ENCODE measurements around the gene LRTM1. TPM values are rescaled to one million over a fixed set of nuclear protein-coding genes. Genes with fewer than 3 reads are reported as not detected.

Gene LRTM1
- total RNA-seq, 1 experiment from 2014 or later, result 0.38 TPM

DNA sequence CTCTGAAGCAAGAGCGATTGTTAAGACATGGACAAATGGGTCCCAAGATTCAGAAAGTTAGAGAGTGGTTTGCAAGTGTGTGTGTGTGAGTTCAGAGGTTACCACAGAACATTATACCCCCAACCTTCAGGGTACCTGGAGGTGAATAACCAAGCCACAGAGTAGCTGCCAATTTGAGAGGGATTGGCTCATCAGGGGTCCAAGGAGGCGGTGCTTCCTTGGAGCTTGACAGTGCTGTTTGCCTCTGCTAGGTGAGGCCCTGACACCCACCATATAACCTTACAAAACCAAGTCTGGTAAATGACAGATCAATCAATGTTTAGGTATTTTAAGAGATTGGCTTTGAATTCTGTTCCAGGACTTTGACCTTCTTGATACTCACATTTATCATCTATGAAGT, 35.7 kb downstream of the LRTM1 start:
- Histone ChIP-seq H3K9me3 (replicated peaks) (no peaks in the 10 kb centered on the region), H3K4me3 (no peak overlapping the region), H3K4me1 (peaks cover 20% of the 10 kb centered on the region), H3K27me3 (no peaks in the 10 kb centered on the region), H3K27ac (peak overlapping the region; percentile 65), H3K36me3 (no peaks in the 10 kb centered on the region)
- no peak for DNase-seq

DNA sequence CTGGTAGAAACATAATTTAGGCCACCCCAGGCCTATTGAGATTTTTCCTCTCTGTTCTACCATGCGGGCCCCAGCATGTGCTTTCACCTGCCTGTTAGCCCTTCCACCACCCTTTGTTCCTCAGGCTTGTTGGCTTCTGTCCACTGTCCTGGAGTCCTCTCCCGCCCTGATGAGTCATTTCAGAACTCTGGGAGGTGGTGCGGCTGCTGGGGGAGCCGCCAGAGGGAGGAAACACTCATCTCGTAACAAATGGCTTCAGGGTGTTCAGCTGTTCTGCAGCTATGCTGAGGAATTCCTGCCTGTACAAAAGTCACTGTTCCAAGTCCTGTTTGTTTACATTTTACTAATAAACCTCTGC, 36.3 kb downstream of the LRTM1 start:
- DNase-seq, result peak; percentile 95 to 98
- H3K27ac ChIP-seq, result peak overlapping the region; percentile 65
- no peaks in the 10 kb centered on the region for H3K9me3 ChIP-seq (replicated peaks)
- no peaks in the 10 kb centered on the region for H3K36me3 ChIP-seq
- no peaks in the 10 kb centered on the region for H3K27me3 ChIP-seq
- no peak overlapping the region for H3K4me3 ChIP-seq
- peaks cover 20% of the 10 kb centered on the region for H3K4me1 ChIP-seq

DNA sequence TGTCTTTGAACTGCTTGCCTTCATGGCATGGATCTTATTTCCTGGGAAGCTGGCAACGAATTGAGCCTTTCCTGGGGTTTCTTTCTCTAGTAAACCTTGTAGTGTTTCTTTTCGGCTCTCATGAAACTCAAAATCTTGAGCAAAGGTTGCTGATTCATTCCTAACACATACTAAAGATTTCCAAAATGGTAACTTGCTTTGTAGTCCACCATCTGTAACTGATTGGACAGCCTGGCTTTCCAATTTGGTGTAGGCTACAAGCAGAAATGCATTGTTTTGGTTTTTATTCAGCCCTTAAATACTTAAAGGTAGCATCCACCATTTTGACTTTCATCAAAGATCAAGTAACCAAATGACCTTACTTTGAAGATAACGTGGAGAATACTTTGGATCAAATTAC, 38.1 kb downstream of the LRTM1 start:
- H3K4me3 ChIP-seq, result no peak overlapping the region
- H3K36me3 ChIP-seq, result no peaks in the 10 kb centered on the region
- H3K9me3 ChIP-seq (replicated peaks), result no peaks in the 10 kb centered on the region
- H3K27ac ChIP-seq, result no peak overlapping the region
- no peaks in the 10 kb centered on the region for H3K27me3 ChIP-seq
- peaks cover 20% of the 10 kb centered on the region for H3K4me1 ChIP-seq
- DNase-seq, result no peak

DNA sequence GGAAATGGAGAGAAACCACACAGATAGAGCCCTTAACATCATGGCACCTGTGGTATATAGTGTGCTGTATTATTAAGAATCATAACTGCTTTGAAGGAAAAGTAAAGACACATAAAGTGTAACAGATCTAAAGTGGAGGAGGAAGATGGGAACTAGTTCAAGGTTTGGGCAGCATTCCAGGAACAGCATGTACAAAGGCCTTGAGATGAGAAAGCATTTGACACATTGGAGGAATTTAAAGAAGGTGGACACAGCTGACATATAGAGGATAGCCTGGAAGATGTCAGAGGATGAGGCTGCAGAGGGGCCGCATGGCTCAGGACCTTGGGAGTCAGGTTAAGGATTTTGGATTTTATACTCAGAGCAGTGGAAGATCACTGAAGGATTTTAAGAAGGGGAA, 39.0 kb downstream of the LRTM1 start:
- no peak overlapping the region for H3K27ac ChIP-seq
- DNase-seq, result no peak
- H3K27me3 ChIP-seq, result no peaks in the 10 kb centered on the region
- H3K4me3 ChIP-seq, result no peak overlapping the region
- H3K9me3 ChIP-seq (replicated peaks), result no peaks in the 10 kb centered on the region
- H3K36me3 ChIP-seq, result no peaks in the 10 kb centered on the region
- H3K4me1 ChIP-seq, result peaks cover 20% of the 10 kb centered on the region

DNA sequence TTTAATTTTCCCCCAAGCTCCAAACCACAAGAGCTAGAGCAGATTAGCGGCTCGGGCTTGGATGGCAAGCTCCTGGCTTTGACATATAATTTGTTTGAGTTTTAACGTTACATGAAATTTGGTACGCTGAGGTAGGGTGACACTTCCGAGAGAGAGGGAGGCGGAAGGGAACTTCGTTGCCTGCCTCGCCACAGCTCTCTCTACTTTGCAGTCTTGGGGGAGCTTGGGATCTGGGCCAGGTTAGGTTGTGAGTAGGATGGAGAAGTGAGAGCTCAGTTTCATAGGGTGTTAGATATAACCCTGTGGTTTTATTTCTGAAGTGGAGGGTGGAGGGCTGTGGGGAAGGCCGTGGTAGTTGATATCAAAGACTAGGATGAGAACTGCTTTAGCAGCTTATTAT, 39.7 kb downstream of the LRTM1 start:
- Histone ChIP-seq H3K9me3 (replicated peaks) (no peaks in the 10 kb centered on the region), H3K36me3 (no peaks in the 10 kb centered on the region), H3K4me3 (no peak overlapping the region), H3K27ac (no peak overlapping the region), H3K27me3 (no peaks in the 10 kb centered on the region), H3K4me1 (peaks cover 20% of the 10 kb centered on the region)
- DNase-seq, result no peak

DNA sequence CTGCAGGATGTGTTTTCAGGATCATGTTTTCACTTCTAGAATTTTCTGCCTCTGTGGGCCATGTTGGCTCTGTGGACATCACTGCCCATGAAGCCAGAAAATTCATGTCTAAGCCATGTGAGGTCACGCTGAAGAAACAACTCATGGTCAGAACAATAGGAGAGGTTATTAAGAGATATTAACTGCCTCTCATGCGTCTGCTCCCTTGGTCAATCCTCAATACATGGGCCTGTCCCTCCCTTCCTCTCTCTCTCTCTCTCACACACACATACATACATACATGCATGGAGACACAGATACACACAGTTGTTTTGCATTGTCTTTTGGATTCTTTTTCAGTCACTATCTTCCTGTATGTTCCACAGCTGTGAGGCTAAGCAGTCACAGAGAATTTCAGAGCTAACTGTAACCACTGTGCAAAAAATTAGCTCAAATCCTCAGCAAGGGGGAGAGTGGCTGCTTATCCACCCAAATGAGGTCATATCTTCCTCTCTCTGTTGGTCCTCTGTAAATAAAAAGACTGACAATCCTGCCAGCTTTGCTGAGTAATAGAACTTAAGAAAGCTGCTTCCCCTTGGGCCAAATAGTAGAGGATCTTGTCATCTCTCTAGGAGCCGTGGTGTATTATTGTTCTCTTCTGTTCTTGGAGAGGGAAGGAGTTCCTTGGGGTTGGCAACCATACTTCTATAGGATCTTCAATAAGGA, 45.6 kb downstream of the LRTM1 start:
- Histone ChIP-seq H3K9me3 (replicated peaks) (no peaks in the 10 kb centered on the region), H3K27ac (no peak overlapping the region), H3K36me3 (no peaks in the 10 kb centered on the region), H3K4me1 (0 out of 2 replicates have a peak, but pooled peaks cover 3% of the 10 kb centered on the region), H3K4me3 (no peak overlapping the region), H3K27me3 (no peaks in the 10 kb centered on the region)
- no peak for DNase-seq

DNA sequence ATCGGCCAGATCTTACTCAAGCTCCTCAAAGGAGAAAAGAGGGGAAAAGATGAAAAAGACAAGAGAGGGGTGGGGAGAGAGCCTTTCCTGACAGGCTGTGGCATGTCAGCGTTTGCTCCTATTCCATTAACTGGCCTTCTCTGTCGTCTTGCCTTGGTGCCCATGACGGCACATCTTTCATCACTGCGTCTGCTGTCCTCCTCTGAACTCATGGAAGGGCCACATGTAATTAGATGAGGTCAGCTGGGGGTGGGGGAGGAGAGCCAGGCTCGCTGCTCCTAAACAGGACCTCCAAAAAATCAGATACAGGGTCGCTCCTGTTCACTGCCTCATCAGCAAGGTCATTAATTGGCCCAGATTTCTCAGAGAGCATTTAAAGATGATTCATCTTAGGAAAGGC, 49.7 kb downstream of the LRTM1 start:
- Histone ChIP-seq H3K36me3 (no peaks in the 10 kb centered on the region), H3K9me3 (replicated peaks) (no peaks in the 10 kb centered on the region), H3K4me3 (no peak overlapping the region), H3K4me1 (0 out of 2 replicates have a peak, but pooled peaks cover 3% of the 10 kb centered on the region), H3K27me3 (no peaks in the 10 kb centered on the region), H3K27ac (no peak overlapping the region)
- no peak for DNase-seq

DNA sequence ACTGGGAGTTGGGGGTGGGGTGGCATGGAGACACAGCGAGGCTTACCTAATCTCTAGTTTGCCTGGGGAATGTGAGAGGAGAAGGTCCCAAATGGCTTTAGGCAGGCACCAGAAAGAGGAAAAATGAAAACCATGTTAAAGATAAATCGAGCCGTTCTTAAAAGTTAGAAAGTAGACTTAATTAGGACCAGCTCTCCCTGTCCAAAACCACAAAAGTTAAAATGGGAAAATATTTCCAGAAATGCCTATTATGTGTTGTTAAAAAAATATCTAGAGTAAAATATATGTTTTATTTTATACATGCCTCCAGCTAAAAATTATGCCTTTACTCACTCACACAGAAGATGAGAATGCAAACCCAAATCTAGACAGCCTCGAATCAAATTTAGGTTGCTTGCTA, 50.1 kb downstream of the LRTM1 start:
- Histone ChIP-seq H3K4me1 (0 out of 2 replicates have a peak, but pooled peaks cover 3% of the 10 kb centered on the region), H3K27me3 (no peaks in the 10 kb centered on the region), H3K4me3 (no peak overlapping the region), H3K27ac (no peak overlapping the region), H3K36me3 (no peaks in the 10 kb centered on the region), H3K9me3 (replicated peaks) (no peaks in the 10 kb centered on the region)
- no peak for DNase-seq

DNA sequence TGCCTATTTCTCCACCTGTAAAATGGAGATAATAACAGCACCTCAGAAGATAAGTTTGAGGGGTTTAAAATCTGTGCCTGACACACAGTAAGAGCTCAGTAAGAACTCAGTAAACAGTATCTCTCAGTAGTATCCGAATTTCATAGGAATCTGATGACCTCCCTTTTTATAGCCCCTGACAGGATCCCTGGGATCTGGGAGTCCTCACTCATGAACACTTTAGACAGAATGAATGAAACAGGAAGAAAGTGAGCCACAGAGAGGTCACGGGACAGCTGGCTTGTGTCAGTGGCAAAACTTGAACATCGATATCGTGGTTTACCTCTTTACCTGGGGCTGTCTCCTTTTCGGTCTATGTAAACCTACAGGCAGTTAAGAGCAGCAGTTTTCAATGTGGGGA, 51.2 kb downstream of the LRTM1 start:
- no peak for DNase-seq
- Histone ChIP-seq H3K4me1 (no peaks in the 10 kb centered on the region), H3K27ac (no peak overlapping the region)

DNA sequence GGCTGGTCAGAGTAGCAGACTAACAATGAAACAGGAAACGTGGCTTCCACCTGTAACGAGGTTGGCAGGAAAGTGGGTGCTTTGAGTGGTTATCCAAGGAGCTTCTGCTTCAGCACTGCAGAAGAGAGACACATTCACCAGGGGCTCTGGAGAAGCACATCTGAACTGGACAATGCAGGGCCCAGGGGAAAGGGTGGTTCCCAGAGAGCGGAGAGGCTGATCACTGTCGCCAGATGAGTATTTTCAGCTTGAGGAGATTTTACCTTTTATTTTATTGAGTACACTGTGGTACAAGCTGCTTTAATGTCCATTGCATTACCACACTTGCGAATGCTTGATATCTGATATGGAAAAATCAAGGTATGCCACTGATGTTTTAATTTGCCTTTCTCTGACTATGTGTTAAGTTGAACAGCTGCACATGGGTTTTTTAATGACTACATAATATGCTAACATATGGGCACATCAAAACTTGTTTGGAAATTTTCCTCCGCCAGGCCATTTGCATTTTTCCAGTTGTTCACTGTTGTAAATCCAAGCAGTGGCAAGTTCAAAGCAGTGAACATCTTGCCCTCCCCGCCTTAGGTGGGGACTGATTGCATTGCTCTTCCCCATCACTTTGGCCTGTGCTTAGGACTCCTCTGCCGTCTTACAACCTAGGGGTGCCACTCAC, 52.1 kb downstream of the LRTM1 start:
- H3K36me3 ChIP-seq, result no peaks in the 10 kb centered on the region
- peaks cover under 1% of the 10 kb centered on the region for H3K4me1 ChIP-seq
- H3K4me3 ChIP-seq, result no peak overlapping the region
- no peaks in the 10 kb centered on the region for H3K27me3 ChIP-seq
- DNase-seq, result no peak
- H3K27ac ChIP-seq, result no peak overlapping the region
- no peaks in the 10 kb centered on the region for H3K9me3 ChIP-seq (replicated peaks)

More for the DNA sequence above, 51.2 kb downstream of the LRTM1 start:
- Histone ChIP-seq H3K36me3 (no peaks in the 10 kb centered on the region), H3K9me3 (replicated peaks) (no peaks in the 10 kb centered on the region), H3K4me3 (no peak overlapping the region), H3K27me3 (no peaks in the 10 kb centered on the region)

DNA sequence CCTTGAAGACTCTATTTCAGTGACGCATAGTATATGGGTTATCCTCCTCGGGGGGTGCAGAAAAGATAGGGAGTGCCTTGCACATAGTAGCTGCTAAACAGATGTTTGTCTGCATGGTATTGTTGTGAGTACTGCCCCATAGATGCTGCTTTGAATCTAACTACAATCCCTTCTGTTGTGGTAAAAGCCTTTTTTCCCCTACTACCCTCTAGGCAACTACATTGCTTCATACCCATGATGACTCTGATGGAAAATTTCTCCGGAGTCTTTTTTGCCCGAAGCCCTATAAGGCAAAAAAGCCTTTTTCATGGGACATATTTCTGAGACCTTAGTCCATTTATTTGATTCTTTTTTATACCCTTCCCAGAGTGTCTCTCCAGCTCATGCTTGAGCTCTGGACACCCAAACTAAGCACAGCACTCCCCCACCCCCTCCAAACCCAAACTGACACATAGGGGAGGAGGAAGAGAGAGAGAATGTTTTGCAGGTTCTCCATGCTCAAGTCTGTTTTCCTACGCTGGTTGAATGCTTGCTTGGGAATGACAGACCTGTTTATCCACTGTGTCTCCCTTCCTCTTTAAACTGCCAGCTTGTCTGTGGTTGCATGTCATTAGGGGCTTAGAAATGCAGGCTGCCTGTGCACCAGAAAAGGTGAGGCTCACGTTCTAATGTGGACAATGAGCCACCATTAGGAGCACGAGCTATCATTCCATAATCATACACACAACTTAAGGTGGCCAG, 52.9 kb downstream of the LRTM1 start:
- Histone ChIP-seq H3K27me3 (no peaks in the 10 kb centered on the region), H3K4me3 (no peak overlapping the region), H3K36me3 (no peaks in the 10 kb centered on the region), H3K9me3 (replicated peaks) (no peaks in the 10 kb centered on the region), H3K27ac (no peak overlapping the region), H3K4me1 (peaks cover 4% of the 10 kb centered on the region)
- DNase-seq, result no peak

DNA sequence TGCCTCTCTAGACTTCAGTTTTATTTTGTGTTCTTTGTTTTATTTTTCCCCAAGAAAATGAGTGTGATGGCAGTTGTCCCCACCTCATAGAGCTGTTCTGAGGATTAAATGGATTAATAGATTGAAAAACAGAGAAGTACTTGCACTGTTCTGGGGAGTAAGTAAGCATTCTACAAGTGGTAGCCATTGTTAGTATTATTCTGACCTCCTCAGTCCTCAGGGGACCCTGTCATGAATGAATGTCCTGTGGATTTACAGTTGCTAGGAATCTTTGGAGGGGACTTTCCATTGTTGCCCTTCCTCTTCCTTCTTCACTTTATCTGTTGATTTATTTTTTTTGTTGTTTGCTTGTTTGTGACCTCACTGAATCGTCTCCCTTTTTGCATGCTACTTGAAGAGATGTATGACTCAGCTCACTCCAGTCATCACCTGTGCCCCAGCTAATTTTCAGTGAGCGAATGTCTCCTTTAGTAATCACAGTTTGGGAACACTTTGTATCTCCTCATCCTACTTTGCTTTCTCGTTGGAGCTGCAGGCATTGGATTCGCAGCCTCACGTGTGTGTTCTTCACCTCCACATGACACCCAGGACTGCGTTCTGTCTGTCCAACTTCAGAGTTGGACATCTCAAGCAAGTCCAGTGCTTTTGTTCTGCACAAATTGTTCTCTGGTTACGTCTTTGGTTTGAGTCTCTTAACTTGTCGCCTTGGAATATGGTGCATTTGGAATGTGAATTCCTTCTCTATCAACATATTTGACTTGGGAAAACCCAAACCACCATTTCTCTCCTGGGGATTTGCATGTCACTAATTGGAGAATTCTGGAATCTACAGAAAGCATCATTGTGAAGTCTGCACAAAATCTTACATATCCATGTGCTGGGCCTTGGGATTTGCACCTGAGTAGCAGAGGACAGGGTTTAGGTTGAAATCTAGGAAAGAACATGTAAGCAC, 54.5 kb downstream of the LRTM1 start:
- Histone ChIP-seq H3K36me3 (no peaks in the 10 kb centered on the region), H3K9me3 (replicated peaks) (no peaks in the 10 kb centered on the region), H3K27ac (no peak overlapping the region), H3K27me3 (no peaks in the 10 kb centered on the region), H3K4me1 (peaks cover 4% of the 10 kb centered on the region), H3K4me3 (no peak overlapping the region)
- DNase-seq, result no peak

DNA sequence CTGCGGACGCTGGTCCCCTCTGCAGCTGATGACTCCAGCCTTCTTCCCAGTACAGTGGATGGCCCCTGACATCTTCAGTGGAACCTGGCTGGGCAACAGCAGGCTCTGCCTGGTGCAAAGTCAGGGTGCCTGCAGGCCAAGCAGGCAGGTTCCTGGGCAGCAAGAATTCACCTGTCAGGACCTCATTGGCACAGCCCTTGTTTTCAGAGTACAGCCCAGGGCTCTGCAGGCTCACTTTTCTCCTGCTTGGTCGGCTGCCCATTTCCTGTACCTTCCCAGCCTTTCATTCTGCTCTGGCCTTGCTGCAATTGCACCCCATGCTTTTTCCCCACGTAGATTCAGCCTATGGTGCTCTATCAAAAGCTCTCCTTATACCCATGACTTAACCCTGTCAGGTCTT, 56.0 kb downstream of the LRTM1 start:
- Histone ChIP-seq H3K36me3 (no peaks in the 10 kb centered on the region), H3K4me1 (peaks cover 4% of the 10 kb centered on the region), H3K4me3 (no peak overlapping the region), H3K27ac (no peak overlapping the region), H3K9me3 (replicated peaks) (no peaks in the 10 kb centered on the region), H3K27me3 (no peaks in the 10 kb centered on the region)
- no peak for DNase-seq

DNA sequence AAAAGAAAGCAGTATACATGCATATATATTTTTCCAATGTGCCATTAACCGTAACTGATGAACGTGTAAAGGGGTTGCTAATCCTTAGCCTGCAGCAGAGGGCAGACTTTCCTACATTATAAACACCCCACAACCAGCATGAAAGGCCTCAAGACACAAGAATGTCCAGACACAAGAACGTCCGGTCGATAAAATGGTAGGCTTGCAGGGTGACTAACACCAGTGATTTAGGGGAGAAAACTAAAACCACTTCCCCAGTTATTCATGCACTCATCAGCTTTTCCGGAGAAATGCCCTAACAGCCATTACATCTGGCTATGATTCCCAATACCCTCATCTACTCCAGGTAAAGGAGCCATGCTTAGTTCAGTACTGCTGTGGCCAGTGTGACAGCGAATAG, 57.4 kb downstream of the LRTM1 start:
- Histone ChIP-seq H3K4me3 (no peak overlapping the region), H3K9me3 (replicated peaks) (no peaks in the 10 kb centered on the region), H3K27me3 (no peaks in the 10 kb centered on the region), H3K4me1 (peaks cover 12% of the 10 kb centered on the region), H3K27ac (peak overlapping the region; percentile 21; the same call in 1 of the 2 replicates), H3K36me3 (no peaks in the 10 kb centered on the region)
- peak; percentile 67 to 83 for DNase-seq
